SK-N-MC (cell line): ENCODE data around the gene RELL1.

Experiments
- EZH2 ChIP-seq: fragments of 200-600 bp; sonication (generic); IDR thresholded peaks from one replicate; pipeline ENCODE4 v1.6.1; 2017; ENCODE audit warnings: antibody characterized with exemption
- POLR2AphosphoS5 ChIP-seq: IDR thresholded peaks from 2 replicates; pipeline ENCODE4 v1.6.1; 2012; ENCODE audit warnings: mild to moderate bottlenecking, low read depth, low read length, borderline replicate concordance

DNA sequence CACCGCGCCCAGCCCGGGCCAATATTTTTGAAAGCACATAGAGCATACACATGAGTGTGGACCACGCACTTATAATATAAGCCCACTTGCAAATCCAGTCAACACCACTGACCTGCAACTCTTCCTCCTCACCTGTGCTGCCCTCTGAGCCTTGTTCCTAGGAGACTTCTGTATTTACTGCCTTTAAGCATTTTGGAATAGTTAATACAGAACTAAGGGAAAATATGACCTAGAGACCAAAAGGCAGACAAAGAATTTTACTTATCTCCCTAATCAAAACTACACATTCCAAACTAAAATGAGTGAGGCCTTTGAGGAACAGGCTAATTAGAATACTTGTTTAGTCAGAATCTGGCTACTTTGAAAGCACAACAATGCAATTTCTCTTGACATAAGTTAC, 89.1 kb downstream of the RELL1 start:
- no peak for TF ChIP-seq EZH2
- TF ChIP-seq POLR2AphosphoS5: no peak
